ENCODE measurements around the gene C1QTNF9. TPM values are rescaled to one million over a fixed set of nuclear protein-coding genes. Genes with fewer than 3 reads are reported as not detected.
A peak's percentile ranks its signal among the peaks of the same experiment; 100 is the strongest.
"Not testable (repeated sequence)": the region's sequence is repeated elsewhere in the genome, so short reads cannot be mapped to it uniquely, and the experiment has no call there.

Gene C1QTNF9
- total RNA-seq, 2 donors from 2014 or later, result not detected

GRCh38 chr13:24356270-24356669 lies 46.9 kb downstream of the C1QTNF9 start:
- Mint-ChIP-seq H3K36me3 (ENCODE audit: low read depth) (no peaks in the 10 kb centered on the region), H3K9me3 (no peaks in the 10 kb centered on the region), H3K4me3 (no peak overlapping the region), H3K27me3 (no peaks in the 10 kb centered on the region), H3K4me1 (no peaks in the 10 kb centered on the region), H3K27ac (no peak overlapping the region)
- no peak for ATAC-seq (replicated peaks)

DNA sequence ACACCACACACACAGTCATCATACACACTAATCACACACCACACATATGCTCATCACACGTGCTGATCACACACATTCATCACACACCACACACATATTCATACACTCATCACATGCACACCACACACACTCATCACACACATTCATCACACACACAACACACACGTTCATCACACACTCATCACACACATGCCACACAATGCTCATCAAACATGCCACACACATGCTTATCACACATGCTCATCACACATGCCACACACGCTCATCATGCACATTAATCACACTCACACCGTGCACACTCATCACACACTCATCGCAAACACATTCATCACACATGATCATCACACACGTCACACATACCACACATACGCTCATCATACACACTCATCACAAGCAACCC lies 47.5 kb downstream of the C1QTNF9 start:
- H3K4me1 Mint-ChIP-seq, result no peaks in the 10 kb centered on the region
- H3K4me3 Mint-ChIP-seq, result no peak overlapping the region
- no peaks in the 10 kb centered on the region for H3K9me3 Mint-ChIP-seq
- H3K27me3 Mint-ChIP-seq, result no peaks in the 10 kb centered on the region
- no peak for ATAC-seq (replicated peaks)
- H3K27ac Mint-ChIP-seq, result no peak overlapping the region
- no peaks in the 10 kb centered on the region for H3K36me3 Mint-ChIP-seq (ENCODE audit: low read depth)

- no peaks in the 10 kb centered on the region for H3K36me3 Mint-ChIP-seq (ENCODE audit: low read depth)
- H3K27ac Mint-ChIP-seq, result no peak overlapping the region
- H3K9me3 Mint-ChIP-seq, result no peaks in the 10 kb centered on the region
- H3K27me3 Mint-ChIP-seq, result no peaks in the 10 kb centered on the region
- H3K4me3 Mint-ChIP-seq, result no peak overlapping the region
- no peaks in the 10 kb centered on the region for H3K4me1 Mint-ChIP-seq
- ATAC-seq (replicated peaks), result no peak
Observed at GRCh38 chr13:24357756-24358155, 48.4 kb downstream of the C1QTNF9 start.

DNA sequence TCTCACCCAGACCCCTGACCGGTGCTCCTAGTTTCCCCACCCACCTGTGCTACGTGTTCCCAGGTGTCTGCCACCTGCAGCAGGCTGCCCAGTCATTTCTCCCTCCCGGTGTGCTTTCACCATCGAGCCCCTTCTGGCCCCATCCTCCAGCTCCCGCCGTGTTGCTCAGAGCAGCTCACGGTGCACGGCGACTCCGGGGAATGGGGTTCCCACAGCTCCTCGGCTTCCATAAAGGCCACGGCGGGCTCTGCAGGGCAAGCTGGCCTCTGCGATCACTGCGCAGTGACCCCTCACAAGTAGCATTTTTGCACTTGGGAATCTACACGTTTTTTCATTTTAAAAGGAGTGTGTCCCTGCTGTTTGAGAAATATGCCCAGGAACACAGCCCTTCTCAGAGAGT lies 49.5 kb downstream of the C1QTNF9 start:
- not testable (repeated sequence) for ATAC-seq (replicated peaks); H3K4me3 Mint-ChIP-seq; H3K27me3 Mint-ChIP-seq; H3K9me3 Mint-ChIP-seq; H3K4me1 Mint-ChIP-seq; H3K36me3 Mint-ChIP-seq (ENCODE audit: low read depth); H3K27ac Mint-ChIP-seq

DNA sequence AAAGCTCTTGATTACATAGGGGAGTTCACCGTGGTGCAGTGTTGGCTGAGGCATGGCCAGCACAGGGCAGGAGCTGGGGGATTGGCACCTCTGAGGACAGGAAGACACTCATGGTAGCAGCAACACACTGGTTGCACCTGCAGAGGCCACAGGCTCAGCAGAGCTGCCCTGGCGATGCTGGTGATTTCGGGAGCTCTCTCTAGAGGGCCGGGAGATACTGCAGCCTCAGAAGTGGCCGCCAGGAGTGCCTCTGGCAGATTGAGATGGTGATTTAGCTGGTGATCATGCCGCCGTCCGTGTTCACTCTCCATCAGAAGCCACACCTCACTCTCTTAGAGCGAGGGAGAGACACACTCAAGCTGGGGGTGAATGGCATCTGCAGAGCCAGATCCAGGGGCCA lies 49.9 kb downstream of the C1QTNF9 start:
- not testable (repeated sequence) for H3K4me3 Mint-ChIP-seq; H3K9me3 Mint-ChIP-seq; H3K36me3 Mint-ChIP-seq (ENCODE audit: low read depth); H3K27me3 Mint-ChIP-seq; H3K27ac Mint-ChIP-seq; H3K4me1 Mint-ChIP-seq; ATAC-seq (replicated peaks)

GRCh38 chr13:24360106-24360505 lies 50.7 kb downstream of the C1QTNF9 start:
- Mint-ChIP-seq H3K4me1 (no peaks in the 10 kb centered on the region), H3K27ac (no peak overlapping the region), H3K36me3 (ENCODE audit: low read depth) (no peaks in the 10 kb centered on the region), H3K4me3 (no peak overlapping the region), H3K27me3 (no peaks in the 10 kb centered on the region), H3K9me3 (no peaks in the 10 kb centered on the region)
- no peak for ATAC-seq (replicated peaks)

- Mint-ChIP-seq H3K4me1 (no peaks in the 10 kb centered on the region), H3K27ac (no peak overlapping the region), H3K4me3 (no peak overlapping the region), H3K27me3 (peaks cover 3% of the 10 kb centered on the region), H3K36me3 (ENCODE audit: low read depth) (no peaks in the 10 kb centered on the region), H3K9me3 (no peaks in the 10 kb centered on the region)
- no peak for ATAC-seq (replicated peaks)
Observed at GRCh38 chr13:24361113-24361512, 51.7 kb downstream of the C1QTNF9 start.

- H3K4me3 Mint-ChIP-seq, result no peak overlapping the region
- ATAC-seq (replicated peaks), result no peak
- H3K36me3 Mint-ChIP-seq (ENCODE audit: low read depth), result no peaks in the 10 kb centered on the region
- H3K27ac Mint-ChIP-seq, result no peak overlapping the region
- no peaks in the 10 kb centered on the region for H3K9me3 Mint-ChIP-seq
- H3K4me1 Mint-ChIP-seq, result no peaks in the 10 kb centered on the region
- peaks cover 8% of the 10 kb centered on the region for H3K27me3 Mint-ChIP-seq
Observed at GRCh38 chr13:24361852-24362366, 52.5 kb downstream of the C1QTNF9 start.

DNA sequence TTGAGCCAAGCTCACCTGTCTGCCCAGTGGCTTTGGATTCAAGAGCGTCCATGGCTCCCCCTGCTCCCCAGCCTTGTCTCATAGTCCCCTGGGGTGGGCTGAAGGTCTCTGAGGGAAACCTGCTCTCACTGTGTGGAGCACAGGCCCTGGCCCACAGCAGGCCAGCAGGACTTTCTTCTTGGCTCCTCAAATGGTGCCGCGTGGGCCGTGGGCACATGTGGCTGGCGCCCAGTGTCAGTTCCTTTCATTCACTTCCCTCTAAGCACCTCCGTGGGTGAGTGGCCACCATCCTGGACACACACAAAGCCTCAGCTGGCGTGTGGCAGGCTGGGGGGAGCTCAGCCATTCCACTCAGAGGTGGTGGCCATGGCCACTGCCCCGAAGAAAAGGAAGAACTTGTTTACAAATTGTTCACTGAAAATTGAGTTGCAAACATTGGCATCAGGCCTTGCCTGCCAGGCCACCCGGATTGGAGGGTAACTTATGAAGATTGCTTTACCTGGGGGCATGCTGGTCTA lies 53.1 kb downstream of the C1QTNF9 start:
- no peak for ATAC-seq (replicated peaks)
- Mint-ChIP-seq H3K4me3 (no peak overlapping the region), H3K27ac (no peak overlapping the region), H3K9me3 (no peaks in the 10 kb centered on the region), H3K27me3 (peaks cover 8% of the 10 kb centered on the region), H3K4me1 (no peaks in the 10 kb centered on the region), H3K36me3 (ENCODE audit: low read depth) (no peaks in the 10 kb centered on the region)

- Mint-ChIP-seq H3K4me3 (no peak overlapping the region), H3K36me3 (ENCODE audit: low read depth) (no peaks in the 10 kb centered on the region), H3K27ac (no peak overlapping the region), H3K9me3 (no peaks in the 10 kb centered on the region), H3K27me3 (peaks cover 15% of the 10 kb centered on the region), H3K4me1 (no peaks in the 10 kb centered on the region)
- no peak for ATAC-seq (replicated peaks)
Observed at GRCh38 chr13:24365191-24365590, 55.8 kb downstream of the C1QTNF9 start.

- not testable (repeated sequence) for ATAC-seq (replicated peaks); H3K9me3 Mint-ChIP-seq; H3K4me3 Mint-ChIP-seq; H3K4me1 Mint-ChIP-seq; H3K36me3 Mint-ChIP-seq (ENCODE audit: low read depth)
- H3K27me3 Mint-ChIP-seq, result peaks cover 24% of the 10 kb centered on the region
- peak overlapping the region; percentile 53 for H3K27ac Mint-ChIP-seq
Observed at GRCh38 chr13:24366315-24366714, 56.9 kb downstream of the C1QTNF9 start.

GRCh38 chr13:24371273-24371672 lies 61.9 kb downstream of the C1QTNF9 start:
- ATAC-seq (replicated peaks); H3K4me3 Mint-ChIP-seq; H3K36me3 Mint-ChIP-seq (ENCODE audit: low read depth); H3K4me1 Mint-ChIP-seq; H3K9me3 Mint-ChIP-seq; H3K27ac Mint-ChIP-seq: not testable (repeated sequence)
- H3K27me3 Mint-ChIP-seq, result peaks cover 26% of the 10 kb centered on the region

Other genes with a start within 250 kb of the C1QTNF9 start
- 10 to 100 TPM; 43.1 to 56.5 TPM for gene SPATA13, start 148.9 kb upstream of the C1QTNF9 start, total RNA-seq
- gene PARP4, start 203.2 kb downstream of the C1QTNF9 start, total RNA-seq, result 10 to 100 TPM; 38.1 to 50.0 TPM

Data from activated T-helper 17 cell treated with anti-CD3 and anti-CD28 coated beads, Interleukin-2, amount 50 U/mL, for 72 hours (primary cell).